GM19239 (cell line): ENCODE measurements around the gene TTLL5.

Experiments
- DNase-seq: peaks from one replicate; pipeline ENCODE4 v3.0.0; 2011; ENCODE audit warnings: low spot score; ENCODE audit not compliant: insufficient read length
- FAIRE-seq: peaks from 2 replicates; lab custom pipeline; 2011; peaks lifted over from hg19 to GRCh38; lab: Jason Lieb, UNC

Gene TTLL5

GRCh38 chr14:75660630-75661498 lies at the start of gene TTLL5, which contains the start of gene ERG28:
TTLL5 (plus strand) TSS chr14:75661246; CDS start chr14:75663150, 1,904 bp downstream.
ERG28 (minus strand) TSS chr14:75660876; CDS start chr14:75657502, 3,374 bp downstream.
- FAIRE-seq (peak; percentile 97), DNase-seq (peak; percentile 85)

- DNase-seq (no peak), FAIRE-seq (no peak)
Measured at GRCh38 chr14:75612157-75612556, 48.9 kb upstream of the TTLL5 start.

GRCh38 chr14:75614179-75614578 lies 46.9 kb upstream of the TTLL5 start:
- DNase-seq (no peak), FAIRE-seq (no peak)

- DNase-seq (no peak), FAIRE-seq (no peak)
Measured at GRCh38 chr14:75615200-75615599, 45.8 kb upstream of the TTLL5 start.

GRCh38 chr14:75619548-75619947 lies 41.5 kb upstream of the TTLL5 start:
- no peak for FAIRE-seq
- DNase-seq: no peak

GRCh38 chr14:75625034-75625433 lies 36.0 kb upstream of the TTLL5 start:
- DNase-seq: no peak
- FAIRE-seq: no peak

GRCh38 chr14:75626396-75626795 lies 34.6 kb upstream of the TTLL5 start:
- DNase-seq (no peak), FAIRE-seq (no peak)

- DNase-seq (no peak), FAIRE-seq (no peak)
Measured at GRCh38 chr14:75626863-75627262, 34.2 kb upstream of the TTLL5 start.

GRCh38 chr14:75627406-75627805 lies 33.6 kb upstream of the TTLL5 start:
- FAIRE-seq (no peak), DNase-seq (no peak)

- DNase-seq (no peak), FAIRE-seq (no peak)
Measured at GRCh38 chr14:75628816-75629215, 32.2 kb upstream of the TTLL5 start.

- DNase-seq (no peak), FAIRE-seq (no peak)
Measured at GRCh38 chr14:75630695-75631452, 30.2 kb upstream of the TTLL5 start.

- no peak for DNase-seq
- no peak for FAIRE-seq
Measured at GRCh38 chr14:75631453-75631831, 29.6 kb upstream of the TTLL5 start.

GRCh38 chr14:75634848-75635247 lies 26.2 kb upstream of the TTLL5 start:
- FAIRE-seq: no peak
- DNase-seq: no peak

- DNase-seq (no peak), FAIRE-seq (no peak)
Measured at GRCh38 chr14:75636100-75636692, 24.9 kb upstream of the TTLL5 start.

- no peak for FAIRE-seq
Measured at GRCh38 chr14:75640876-75641275, 20.2 kb upstream of the TTLL5 start.

GRCh38 chr14:75643985-75644384 lies 17.1 kb upstream of the TTLL5 start:
- DNase-seq (no peak), FAIRE-seq (no peak)

More at GRCh38 chr14:75640876-75641275, 20.2 kb upstream of the TTLL5 start:
- DNase-seq: no peak

GRCh38 chr14:75645056-75645455 lies 16.0 kb upstream of the TTLL5 start:
- no peak for DNase-seq
- FAIRE-seq: no peak

GRCh38 chr14:75646762-75647161 lies 14.3 kb upstream of the TTLL5 start:
- FAIRE-seq (no peak), DNase-seq (no peak)

GRCh38 chr14:75647640-75648039 lies 13.4 kb upstream of the TTLL5 start:
- no peak for DNase-seq
- no peak for FAIRE-seq

- FAIRE-seq: no peak
- no peak for DNase-seq
Measured at GRCh38 chr14:75648066-75648838, 12.8 kb upstream of the TTLL5 start.
